Naive B cell (primary cell): ENCODE data around the gene TAS2R50. TPM values are rescaled to one million over a fixed set of nuclear protein-coding genes. Genes with fewer than 3 reads are reported as not detected.

Experiments used
- ATAC-seq, 2 donors: fragments of 150-1000 bp; cut with Tn5 transposase; 2 replicates each; pipeline ENCODE4 v1.10.0; 2021; ENCODE audit warnings: low read depth in 2 of 2, mild to moderate bottlenecking in 2 of 2, moderate library complexity in 2 of 2
- DNase-seq: peaks from one replicate; pipeline ENCODE4 v3.0.0; 2022
- H3K27ac Mint-ChIP-seq, 6 donors: one replicate each; pipeline ENCODE4 v1.8.0; 2020 to 2022; ENCODE audit warnings: mild to moderate bottlenecking in 6 of 6, mixed read lengths in 6 of 6, moderate library complexity in 5 of 6, inconsistent platforms in 2 of 6
- H3K27me3 Mint-ChIP-seq, 3 donors: one replicate each; pipeline ENCODE4 v1.8.0; 2021 to 2022; ENCODE audit warnings: mixed read lengths in 3 of 3, mild to moderate bottlenecking in 1 of 3
- H3K36me3 Mint-ChIP-seq, 2 donors: one replicate each; pipeline ENCODE4 v1.8.0; 2020 to 2022; ENCODE audit warnings: mixed read lengths in 2 of 2, inconsistent platforms in 1 of 2, mild to moderate bottlenecking in 1 of 2
- H3K4me1 Mint-ChIP-seq, 3 donors: one replicate each; pipeline ENCODE4 v1.8.0; 2020 to 2022; ENCODE audit warnings: mixed read lengths in 3 of 3, inconsistent platforms in 1 of 3, mild to moderate bottlenecking in 1 of 3, moderate library complexity in 1 of 3
- H3K4me3 Mint-ChIP-seq, 8 donors: one replicate each; pipeline ENCODE4 v1.8.0; 2020 to 2022; ENCODE audit warnings: mild to moderate bottlenecking in 8 of 8, mixed read lengths in 8 of 8, moderate library complexity in 8 of 8, inconsistent platforms in 2 of 8
- H3K9me3 Mint-ChIP-seq, 7 donors: one replicate each; pipeline ENCODE4 v1.8.0; 2020 to 2022; ENCODE audit warnings: mixed read lengths in 7 of 7, mild to moderate bottlenecking in 5 of 7, inconsistent platforms in 2 of 7, moderate library complexity in 1 of 7
- polyA plus RNA-seq, 6 donors: library from polyadenylated mRNA; unstranded; fragments of 300-500 nt; fragmentation: Illumina TruSeq; gene quantifications; one replicate each; pipeline ENCODE4 v1.2.3, GENCODE V29; 2021; ENCODE audit warnings: low read depth in 6 of 6

The TAS2R50 gene
- polyA plus RNA-seq, 6 donors from 2014 or later, result not detected

GRCh38 chr12:10940389-10940788 lies 46.3 kb downstream of the TAS2R50 start:
- Mint-ChIP-seq H3K36me3 (peaks cover 0 to 4% of the 10 kb centered on the region in 2 donors), H3K4me1 (no peaks in the 10 kb centered on the region), H3K27ac (peak overlapping the region in 1 of 6 donors; percentile 73), H3K9me3 (peaks cover 0 to 5% (median 0%) of the 10 kb centered on the region in 7 donors), H3K27me3 (no peaks in the 10 kb centered on the region), H3K4me3 (no peak overlapping the region)
- DNase-seq (no peak), ATAC-seq (no peak)

- no peaks in the 10 kb centered on the region for H3K27me3 Mint-ChIP-seq
- no peak within 1 kb of the TSS for H3K27ac Mint-ChIP-seq
- ATAC-seq (no peak), DNase-seq (no peak)
- no peaks in the 10 kb centered on the region for H3K9me3 Mint-ChIP-seq
- H3K4me1 Mint-ChIP-seq, result no peaks in the 10 kb centered on the region
- no peak within 1 kb of the TSS for H3K4me3 Mint-ChIP-seq
- no peaks in the 10 kb centered on the region for H3K36me3 Mint-ChIP-seq
These were observed 47.5 kb downstream of the TAS2R50 start, which contains the start of gene TAS2R14 for GRCh38 chr12:10939163-10939562. TAS2R14 (minus strand) TSS chr12:10939263; CDS start chr12:10939207, 56 bp downstream.

DNA sequence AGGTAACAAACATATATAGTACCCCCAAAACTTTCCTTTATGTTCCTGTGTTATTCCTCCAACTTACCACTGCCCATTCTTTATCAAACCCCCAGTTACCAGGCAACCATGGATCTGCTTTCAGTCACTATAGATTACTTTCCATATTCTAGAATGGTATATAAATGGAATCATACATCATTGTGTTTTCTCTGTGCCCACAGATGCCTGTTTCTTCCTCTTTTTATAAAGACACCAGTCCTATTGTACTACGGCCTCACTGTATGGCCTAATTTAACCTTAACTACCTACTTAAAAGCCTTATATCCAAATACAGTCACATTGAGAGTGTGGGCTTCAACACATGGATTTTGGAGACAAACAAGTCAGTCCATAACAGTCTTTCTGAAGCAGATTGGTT lies 50.2 kb downstream of the TAS2R50 start:
- H3K4me3 Mint-ChIP-seq, result no peak overlapping the region
- DNase-seq, result no peak
- no peaks in the 10 kb centered on the region for H3K9me3 Mint-ChIP-seq
- no peaks in the 10 kb centered on the region for H3K27me3 Mint-ChIP-seq
- peaks cover 0 to 6% of the 10 kb centered on the region in 2 donors for H3K36me3 Mint-ChIP-seq
- H3K4me1 Mint-ChIP-seq, result no peaks in the 10 kb centered on the region
- no peak overlapping the region for H3K27ac Mint-ChIP-seq
- no peak for ATAC-seq

Other genes starting within 250 kb of the TAS2R50 start
- not detected for gene TAS2R7, start 184.3 kb downstream of the TAS2R50 start, polyA plus RNA-seq
- not detected for gene TAS2R8, start 179.6 kb downstream of the TAS2R50 start, polyA plus RNA-seq
- gene TAS2R9, start 176.7 kb downstream of the TAS2R50 start, polyA plus RNA-seq, result not detected
- not detected for gene TAS2R10, start 160.6 kb downstream of the TAS2R50 start, polyA plus RNA-seq
- gene PRR4, start 137.4 kb downstream of the TAS2R50 start, polyA plus RNA-seq, result 1 to 10 TPM in 4 of 6 donors, under 1 TPM in 1, not detected in 1; 0.36 to 4.9 (median 1.5) TPM
- gene PRH1, start 102.7 kb downstream of the TAS2R50 start, polyA plus RNA-seq, result 10 to 100 TPM in 5 of 6 donors, 1 to 10 TPM in 1; 8.7 to 22.5 (median 11.4) TPM
- gene TAS2R13, start 77.3 kb downstream of the TAS2R50 start, polyA plus RNA-seq, result not detected
- gene PRH2, start 57.7 kb downstream of the TAS2R50 start, polyA plus RNA-seq, result not detected
- gene TAS2R14, start 47.6 kb downstream of the TAS2R50 start, polyA plus RNA-seq, result 1 to 10 TPM in 1 of 6 donors, under 1 TPM in 4, not detected in 1; 0.52 to 1.3 (median 0.95) TPM
- under 1 TPM in 3 of 6 donors, not detected in 3; 0.21 to 0.56 (median 0.25) TPM for gene TAS2R20, start 11.4 kb upstream of the TAS2R50 start, polyA plus RNA-seq
- under 1 TPM in 3 of 6 donors, not detected in 3; 0.43 to 0.93 (median 0.51) TPM for gene TAS2R19, start 35.7 kb upstream of the TAS2R50 start, polyA plus RNA-seq
- gene TAS2R31, start 44.5 kb upstream of the TAS2R50 start, polyA plus RNA-seq, result under 1 TPM in 2 of 6 donors, not detected in 4; 0.27 to 0.69 TPM
- gene TAS2R46, start 75.4 kb upstream of the TAS2R50 start, polyA plus RNA-seq, result under 1 TPM in 1 of 6 donors, not detected in 5; 0.33 TPM
- under 1 TPM in 1 of 6 donors, not detected in 5; 0.78 TPM for gene TAS2R43, start 105.4 kb upstream of the TAS2R50 start, polyA plus RNA-seq
- not detected for gene TAS2R30, start 147.7 kb upstream of the TAS2R50 start, polyA plus RNA-seq
- gene SMIM10L1, start 184.3 kb upstream of the TAS2R50 start, polyA plus RNA-seq, result 10 to 100 TPM in 3 of 6 donors, 1 to 10 TPM in 3; 8.6 to 12.8 (median 9.7) TPM
- not detected for gene TAS2R42, start 200.0 kb upstream of the TAS2R50 start, polyA plus RNA-seq